ENCODE measurements around the gene SCUBE1. TPM values are rescaled to one million over a fixed set of nuclear protein-coding genes. Genes with fewer than 3 reads are reported as not detected.

The SCUBE1 gene
- total RNA-seq, 1 donor from 2014 or later, result not detected

DNA sequence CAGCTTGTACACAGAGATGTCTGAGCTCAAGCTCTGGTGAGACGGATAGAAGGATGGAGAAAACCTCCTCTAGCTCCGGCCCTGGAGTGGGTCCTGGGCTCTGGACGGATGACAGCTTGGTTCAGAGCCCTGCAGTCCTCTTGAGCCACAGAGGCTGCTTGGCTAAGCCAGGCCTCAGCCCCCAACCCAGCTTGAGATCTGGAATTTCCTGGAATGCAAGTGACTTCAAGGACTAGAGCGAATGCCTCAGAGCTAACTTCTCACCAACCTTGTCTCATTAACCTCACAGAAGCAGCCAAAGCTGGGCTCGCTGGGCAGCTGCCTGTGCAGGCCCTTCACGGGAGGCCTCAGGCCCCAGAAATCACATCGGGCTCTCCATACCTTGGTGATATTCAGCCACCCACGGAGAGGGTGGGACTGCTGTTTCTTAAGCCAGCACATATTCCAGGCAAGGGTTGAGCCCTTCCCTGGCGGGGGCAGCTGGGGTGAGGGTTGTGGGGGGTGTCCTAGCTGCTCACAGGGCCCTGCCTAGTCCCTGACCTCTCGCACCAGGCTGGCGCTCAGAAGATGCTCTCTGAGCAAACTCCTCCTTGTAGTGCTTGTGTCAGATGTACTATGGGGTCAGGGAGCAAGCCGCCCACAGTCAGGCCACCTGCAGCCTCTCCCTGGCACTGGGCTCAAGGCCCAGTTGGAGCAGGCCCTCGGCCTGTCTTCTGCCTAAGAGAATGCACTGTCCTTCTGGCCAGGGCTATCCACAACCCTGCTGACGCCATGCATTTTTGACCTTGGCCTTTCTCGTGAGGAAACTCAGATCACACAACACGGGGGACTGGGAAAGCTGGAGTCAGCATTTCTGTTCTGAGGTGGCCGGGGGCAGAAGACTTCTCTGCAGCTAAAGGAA lies 82.6 kb downstream of the SCUBE1 start:
- H3K36me3 Mint-ChIP-seq (ENCODE audit: low read depth), result no peaks in the 10 kb centered on the region

GRCh38 chr22:43257961-43258360 lies 85.2 kb downstream of the SCUBE1 start:
- intact Hi-C loops (cut with micrococcal nuclease), result no loop called here

More for the DNA sequence above, 82.6 kb downstream of the SCUBE1 start:
- no peak for DNase-seq (ENCODE audit: low spot score)
- no peak overlapping the region for H3K27ac Mint-ChIP-seq
- H3K9me3 Mint-ChIP-seq, result no peaks in the 10 kb centered on the region
- peaks cover 2% of the 10 kb centered on the region for H3K27me3 Mint-ChIP-seq (ENCODE audit: insufficient read depth)
- no peak overlapping the region for H3K4me3 Mint-ChIP-seq
- H3K4me1 Mint-ChIP-seq (ENCODE audit: low read depth), result peaks cover 50% of the 10 kb centered on the region
- intact Hi-C loops (cut with micrococcal nuclease), result no loop called here

GRCh38 chr22:43257549-43257948 lies 85.6 kb downstream of the SCUBE1 start:
- Mint-ChIP-seq H3K36me3 (ENCODE audit: low read depth) (no peaks in the 10 kb centered on the region), H3K27ac (no peak overlapping the region), H3K4me3 (no peak overlapping the region), H3K9me3 (no peaks in the 10 kb centered on the region), H3K27me3 (ENCODE audit: insufficient read depth) (peaks cover 4% of the 10 kb centered on the region), H3K4me1 (ENCODE audit: low read depth) (peaks cover 22% of the 10 kb centered on the region)
- intact Hi-C loops (cut with micrococcal nuclease), result no loop called here
- no peak for DNase-seq (ENCODE audit: low spot score)

More at GRCh38 chr22:43257961-43258360, 85.2 kb downstream of the SCUBE1 start:
- H3K4me1 Mint-ChIP-seq (ENCODE audit: low read depth), result peaks cover 26% of the 10 kb centered on the region
- H3K36me3 Mint-ChIP-seq (ENCODE audit: low read depth), result no peaks in the 10 kb centered on the region
- no peak overlapping the region for H3K27ac Mint-ChIP-seq
- no peaks in the 10 kb centered on the region for H3K9me3 Mint-ChIP-seq
- no peak overlapping the region for H3K4me3 Mint-ChIP-seq
- no peak for DNase-seq (ENCODE audit: low spot score)
- peaks cover 4% of the 10 kb centered on the region for H3K27me3 Mint-ChIP-seq (ENCODE audit: insufficient read depth)

GRCh38 chr22:43256976-43257545 lies 86.1 kb downstream of the SCUBE1 start:
- peaks cover 4% of the 10 kb centered on the region for H3K27me3 Mint-ChIP-seq (ENCODE audit: insufficient read depth)
- no peak for DNase-seq (ENCODE audit: low spot score)
- intact Hi-C loops (cut with micrococcal nuclease), result no loop called here
- no peaks in the 10 kb centered on the region for H3K36me3 Mint-ChIP-seq (ENCODE audit: low read depth)
- no peaks in the 10 kb centered on the region for H3K9me3 Mint-ChIP-seq
- no peak overlapping the region for H3K27ac Mint-ChIP-seq
- no peak overlapping the region for H3K4me3 Mint-ChIP-seq
- peaks cover 17% of the 10 kb centered on the region for H3K4me1 Mint-ChIP-seq (ENCODE audit: low read depth)

- intact Hi-C loops (cut with micrococcal nuclease), result no loop called here
- Mint-ChIP-seq H3K4me3 (no peak overlapping the region), H3K27ac (no peak overlapping the region), H3K36me3 (ENCODE audit: low read depth) (no peaks in the 10 kb centered on the region), H3K27me3 (ENCODE audit: insufficient read depth) (peaks cover 4% of the 10 kb centered on the region), H3K9me3 (no peaks in the 10 kb centered on the region), H3K4me1 (ENCODE audit: low read depth) (peaks cover 15% of the 10 kb centered on the region)
- no peak for DNase-seq (ENCODE audit: low spot score)
Observed at GRCh38 chr22:43256569-43256968, 86.6 kb downstream of the SCUBE1 start.

- DNase-seq (ENCODE audit: low spot score), result no peak
- H3K4me3 Mint-ChIP-seq, result no peak overlapping the region
- no peaks in the 10 kb centered on the region for H3K36me3 Mint-ChIP-seq (ENCODE audit: low read depth)
- H3K9me3 Mint-ChIP-seq, result no peaks in the 10 kb centered on the region
- no peak overlapping the region for H3K27ac Mint-ChIP-seq
- peaks cover 4% of the 10 kb centered on the region for H3K27me3 Mint-ChIP-seq (ENCODE audit: insufficient read depth)
- intact Hi-C loops (cut with micrococcal nuclease), result no loop called here
- H3K4me1 Mint-ChIP-seq (ENCODE audit: low read depth), result peaks cover 15% of the 10 kb centered on the region
Observed at GRCh38 chr22:43255299-43255698, 87.9 kb downstream of the SCUBE1 start.

- intact Hi-C loops (cut with micrococcal nuclease), result no loop called here
- Mint-ChIP-seq H3K27me3 (ENCODE audit: insufficient read depth) (peaks cover 4% of the 10 kb centered on the region), H3K9me3 (no peaks in the 10 kb centered on the region), H3K36me3 (ENCODE audit: low read depth) (no peaks in the 10 kb centered on the region), H3K27ac (no peak overlapping the region), H3K4me3 (no peak overlapping the region), H3K4me1 (ENCODE audit: low read depth) (peaks cover 15% of the 10 kb centered on the region)
- DNase-seq (ENCODE audit: low spot score), result no peak
Observed at GRCh38 chr22:43253839-43254238, 89.3 kb downstream of the SCUBE1 start.

- Mint-ChIP-seq H3K4me3 (no peak overlapping the region), H3K27me3 (ENCODE audit: insufficient read depth) (peaks cover 7% of the 10 kb centered on the region), H3K36me3 (ENCODE audit: low read depth) (no peaks in the 10 kb centered on the region), H3K9me3 (no peaks in the 10 kb centered on the region), H3K27ac (no peak overlapping the region), H3K4me1 (ENCODE audit: low read depth) (peaks cover 11% of the 10 kb centered on the region)
- no peak for DNase-seq (ENCODE audit: low spot score)
- intact Hi-C loops (cut with micrococcal nuclease), result no loop called here
Observed at GRCh38 chr22:43252319-43252718, 90.9 kb downstream of the SCUBE1 start.

DNA sequence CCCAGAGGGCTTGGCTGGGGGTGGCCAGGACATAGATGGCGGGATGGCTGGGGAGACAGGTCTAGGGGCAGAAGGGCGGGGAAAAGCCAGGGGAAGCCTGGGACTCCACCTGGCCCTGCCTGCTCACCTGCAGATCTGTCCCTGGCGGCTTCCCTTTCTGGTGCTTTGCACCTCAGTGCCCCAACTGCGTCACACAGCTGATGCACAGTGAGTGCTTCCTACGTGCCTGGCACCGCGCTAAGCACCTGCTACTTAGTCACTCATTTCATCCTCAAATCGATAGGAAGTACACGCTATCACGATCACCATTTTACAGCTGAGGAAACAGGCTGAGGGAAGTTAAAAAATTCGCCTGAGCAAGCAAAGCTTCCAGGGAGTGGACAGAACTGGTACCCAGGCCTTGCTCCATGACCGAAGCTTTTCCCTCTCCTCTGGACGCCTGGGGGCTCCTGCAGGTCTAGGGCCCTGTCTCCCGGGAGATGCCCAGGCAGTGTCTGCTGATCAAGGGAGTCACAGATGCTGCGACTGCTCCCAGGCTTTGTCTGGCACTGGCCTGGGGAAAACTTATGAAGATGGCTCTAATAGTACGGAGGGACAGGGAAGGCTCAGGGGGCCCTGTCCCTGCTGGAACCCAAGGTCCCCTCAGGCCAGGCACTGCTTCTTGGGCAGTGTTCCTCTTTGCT lies 93.2 kb downstream of the SCUBE1 start:
- Mint-ChIP-seq H3K4me1 (ENCODE audit: low read depth) (no peaks in the 10 kb centered on the region), H3K27ac (no peak overlapping the region), H3K36me3 (ENCODE audit: low read depth) (no peaks in the 10 kb centered on the region), H3K4me3 (no peak overlapping the region), H3K9me3 (no peaks in the 10 kb centered on the region), H3K27me3 (ENCODE audit: insufficient read depth) (peaks cover 2% of the 10 kb centered on the region)
- no peak for DNase-seq (ENCODE audit: low spot score)
- intact Hi-C loops (cut with micrococcal nuclease), result no loop called here

DNA sequence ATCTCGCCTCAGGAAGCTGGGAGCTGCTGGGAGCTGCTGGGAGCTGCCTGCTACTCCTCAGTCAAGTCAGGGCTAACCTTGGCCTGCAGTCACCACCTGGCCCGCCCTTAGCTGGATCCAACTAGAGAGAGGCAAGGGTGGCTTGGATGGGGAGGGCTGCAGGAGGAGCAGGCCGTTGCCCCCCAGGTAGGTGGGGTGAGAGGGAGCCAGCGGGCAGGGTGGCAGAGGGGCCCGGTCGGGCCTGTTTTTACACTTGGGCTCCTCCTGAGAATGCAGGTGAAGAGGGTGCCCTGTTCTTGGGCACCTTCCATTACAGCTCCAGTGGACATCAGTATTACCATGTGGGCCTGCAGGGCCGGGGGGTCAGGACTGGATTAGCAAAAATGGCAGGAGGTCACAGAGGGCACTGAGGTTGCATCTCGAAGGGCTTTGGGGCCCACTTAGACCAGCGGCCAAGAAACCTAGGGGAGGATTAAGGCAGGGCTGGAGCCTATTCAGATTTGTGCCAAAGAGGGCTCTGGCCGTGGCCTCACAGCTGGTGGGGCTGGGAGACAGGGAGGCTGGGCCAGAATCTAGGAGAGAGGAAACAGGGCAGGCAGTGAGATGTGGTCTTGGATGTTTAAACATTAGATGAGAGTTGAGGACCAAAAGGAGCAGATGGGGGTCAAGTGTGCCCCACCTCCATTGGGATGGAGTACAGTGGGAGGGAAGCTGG lies 95.5 kb downstream of the SCUBE1 start:
- no peak for DNase-seq (ENCODE audit: low spot score)
- no peak overlapping the region for H3K4me3 Mint-ChIP-seq
- H3K27me3 Mint-ChIP-seq (ENCODE audit: insufficient read depth), result peaks cover 2% of the 10 kb centered on the region
- H3K27ac Mint-ChIP-seq, result no peak overlapping the region
- intact Hi-C loops (cut with micrococcal nuclease), result no loop called here
- no peaks in the 10 kb centered on the region for H3K9me3 Mint-ChIP-seq
- no peaks in the 10 kb centered on the region for H3K36me3 Mint-ChIP-seq (ENCODE audit: low read depth)
- H3K4me1 Mint-ChIP-seq (ENCODE audit: low read depth), result no peaks in the 10 kb centered on the region

DNA sequence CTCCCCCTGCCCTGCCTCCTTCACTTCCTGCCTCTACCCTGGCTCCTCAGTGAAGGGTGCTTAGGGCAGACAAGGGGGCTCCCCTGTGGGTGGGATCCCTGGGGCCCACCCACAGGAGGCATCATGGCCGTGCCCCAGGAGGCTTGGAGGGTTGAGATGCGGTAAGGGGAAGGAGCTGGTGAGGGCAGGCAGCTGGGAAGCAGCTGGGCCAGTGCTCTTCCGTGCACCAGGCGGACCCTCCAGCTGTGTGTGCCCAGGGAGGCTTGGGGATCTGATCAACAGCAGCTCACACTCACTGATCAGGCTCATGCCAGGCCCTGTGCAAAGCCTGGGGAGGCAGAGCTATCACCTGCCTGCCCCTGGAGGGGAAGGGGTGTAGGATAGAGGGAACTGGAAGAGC lies 97.0 kb downstream of the SCUBE1 start:
- no peak for DNase-seq (ENCODE audit: low spot score)
- Mint-ChIP-seq H3K9me3 (no peaks in the 10 kb centered on the region), H3K27ac (no peak overlapping the region), H3K36me3 (ENCODE audit: low read depth) (no peaks in the 10 kb centered on the region), H3K4me1 (ENCODE audit: low read depth) (no peaks in the 10 kb centered on the region), H3K27me3 (ENCODE audit: insufficient read depth) (peaks cover 2% of the 10 kb centered on the region), H3K4me3 (no peak overlapping the region)
- intact Hi-C loops (cut with micrococcal nuclease), result no loop called here

GRCh38 chr22:43245717-43246116 lies 97.5 kb downstream of the SCUBE1 start:
- intact Hi-C loops (cut with micrococcal nuclease), result no loop called here
- H3K4me1 Mint-ChIP-seq (ENCODE audit: low read depth), result no peaks in the 10 kb centered on the region
- no peak for DNase-seq (ENCODE audit: low spot score)
- no peak overlapping the region for H3K27ac Mint-ChIP-seq
- no peaks in the 10 kb centered on the region for H3K9me3 Mint-ChIP-seq
- no peaks in the 10 kb centered on the region for H3K36me3 Mint-ChIP-seq (ENCODE audit: low read depth)
- H3K4me3 Mint-ChIP-seq, result no peak overlapping the region
- H3K27me3 Mint-ChIP-seq (ENCODE audit: insufficient read depth), result peaks cover 2% of the 10 kb centered on the region
